Measurements from ENCODE around the gene GPR135. TPM values are rescaled to one million over a fixed set of nuclear protein-coding genes. Genes with fewer than 3 reads are reported as not detected.
A peak's percentile ranks its signal among the peaks of the same experiment; 100 is the strongest.

Gene GPR135
- total and polyA plus RNA-seq, 8 donors = 0.93 to 2.0 (median 1.3) TPM

GRCh38 chr14:59463787-59464485, 1.2 kb downstream of the GPR135 start:
- H3K27me3 ChIP-seq = no peaks in the 10 kb centered on the region
- TF ChIP-seq CTCF (IDR thresholded peaks at IDR 0.05) = no peak
- H3K4me1 ChIP-seq = peaks cover 0 to 5% (median 5%) of the 10 kb centered on the region in 3 donors
- H3K4me3 ChIP-seq = peak overlapping the region; percentile 49 to 77 (median 65)
- peak in 4 of 6 donors; percentile 11 to 81 (median 24) for DNase-seq
- no peaks in the 10 kb centered on the region for H3K36me3 ChIP-seq
- intact Hi-C loops (cut with DNase I) = no loop called here
- FAIRE-seq = no peak
- peak overlapping the region; percentile 56 to 76 (median 64) for H3K27ac ChIP-seq
- peak in 1 of 4 donors; percentile 37 for ATAC-seq
- 31 to 36% methylated on average over 58 to 60 of the region's 60 CpGs for WGBS, 2 donors
- H3K9me3 ChIP-seq = no peaks in the 10 kb centered on the region

DNA sequence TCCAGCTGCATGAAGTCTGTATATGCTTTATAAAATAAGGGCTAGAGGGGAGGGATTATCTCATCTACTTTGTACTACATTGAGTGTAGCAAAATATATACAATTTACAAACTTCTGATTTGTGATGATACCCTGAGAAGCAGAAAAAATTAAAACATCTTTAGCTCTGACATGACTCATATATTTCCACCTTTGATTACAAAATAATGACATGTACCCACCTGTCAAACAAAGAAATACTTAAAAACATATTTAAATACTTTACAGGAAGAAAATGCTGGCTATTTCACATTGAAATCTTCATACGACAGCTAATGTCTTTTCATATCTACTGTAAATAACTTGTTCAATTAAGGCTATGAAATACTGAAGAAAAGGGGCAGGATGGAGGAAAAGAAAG, 3.3 kb downstream of the GPR135 start:
- ATAC-seq (no peak), FAIRE-seq (no peak), DNase-seq (no peak)
- H3K4me1 ChIP-seq = peaks cover 0 to 5% (median 5%) of the 10 kb centered on the region in 3 donors
- no peak overlapping the region for H3K4me3 ChIP-seq
- H3K27ac ChIP-seq = no peak overlapping the region
- TF ChIP-seq CTCF (IDR thresholded peaks at IDR 0.05) = no peak
- no peaks in the 10 kb centered on the region for H3K27me3 ChIP-seq
- no peaks in the 10 kb centered on the region for H3K9me3 ChIP-seq
- 77 to 82% methylated on average over 1 of the region's 1 CpG for WGBS, 2 donors
- intact Hi-C loops (cut with DNase I) = no loop called here
- no peaks in the 10 kb centered on the region for H3K36me3 ChIP-seq

DNA sequence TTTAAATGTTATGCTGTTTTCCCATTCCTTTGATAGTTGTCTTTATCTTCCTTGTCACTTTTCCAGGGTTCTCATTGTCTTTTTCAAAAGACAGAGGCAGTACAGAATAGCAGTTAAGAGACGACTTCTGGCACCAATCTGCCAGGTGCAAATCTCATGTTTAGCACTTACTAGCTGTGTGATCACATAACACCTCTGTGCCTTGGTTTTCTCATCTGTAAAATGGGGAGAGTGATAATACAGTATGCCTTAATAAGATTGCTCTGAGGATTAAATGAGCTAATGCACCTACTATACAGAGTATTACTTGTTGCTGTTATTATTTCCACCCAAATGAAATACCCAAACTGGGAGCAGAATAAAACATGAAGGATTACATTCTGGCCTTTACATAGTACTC, 4.8 kb downstream of the GPR135 start:
- Histone ChIP-seq H3K4me3 (no peak overlapping the region), H3K27me3 (no peaks in the 10 kb centered on the region), H3K36me3 (no peaks in the 10 kb centered on the region), H3K27ac (no peak overlapping the region), H3K4me1 (peaks cover 0 to 5% (median 5%) of the 10 kb centered on the region in 3 donors), H3K9me3 (no peaks in the 10 kb centered on the region)
- intact Hi-C loops (cut with DNase I) = no loop called here
- TF ChIP-seq CTCF (IDR thresholded peaks at IDR 0.05) = no peak
- ATAC-seq (no peak), DNase-seq (no peak), FAIRE-seq (no peak)
- 88 to 92% methylated on average over 1 of the region's 1 CpG for WGBS, 2 donors

DNA sequence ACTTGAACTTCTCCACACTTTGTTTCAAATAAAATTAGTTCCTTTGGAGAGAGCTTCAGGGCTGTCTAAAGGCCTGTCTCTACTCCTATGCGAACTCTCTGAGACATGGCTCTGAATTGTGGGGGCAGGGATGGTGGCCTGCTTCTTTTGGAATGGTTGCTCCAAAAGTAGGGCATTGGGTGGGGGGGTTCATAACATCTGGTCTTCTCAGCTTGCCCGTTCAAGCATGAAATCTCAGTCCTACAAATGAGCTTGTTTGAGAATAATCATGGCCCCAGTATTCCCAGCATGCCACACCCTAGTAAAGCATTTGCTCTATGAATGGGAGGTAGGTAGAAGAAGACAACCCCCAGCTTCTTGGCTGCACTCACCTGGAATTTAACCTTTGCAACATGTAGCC, 6.7 kb downstream of the GPR135 start:
- H3K27ac ChIP-seq = no peak overlapping the region
- FAIRE-seq = no peak
- H3K27me3 ChIP-seq = no peaks in the 10 kb centered on the region
- peaks cover 0 to under 1% (median 0%) of the 10 kb centered on the region in 3 donors for H3K4me1 ChIP-seq
- no peaks in the 10 kb centered on the region for H3K9me3 ChIP-seq
- ATAC-seq = no peak
- no peak overlapping the region for H3K4me3 ChIP-seq
- no peak for TF ChIP-seq CTCF (IDR thresholded peaks at IDR 0.05)
- no peaks in the 10 kb centered on the region for H3K36me3 ChIP-seq
- WGBS, 2 donors = 93 to 100% methylated on average over 2 of the region's 2 CpGs
- intact Hi-C loops (cut with DNase I) = loop anchor here in 1 of 3 donors (10.0 kb wide), 1 partner anchor 324 kb away; no protein-coding TSS in a partner anchor
- DNase-seq = no peak

DNA sequence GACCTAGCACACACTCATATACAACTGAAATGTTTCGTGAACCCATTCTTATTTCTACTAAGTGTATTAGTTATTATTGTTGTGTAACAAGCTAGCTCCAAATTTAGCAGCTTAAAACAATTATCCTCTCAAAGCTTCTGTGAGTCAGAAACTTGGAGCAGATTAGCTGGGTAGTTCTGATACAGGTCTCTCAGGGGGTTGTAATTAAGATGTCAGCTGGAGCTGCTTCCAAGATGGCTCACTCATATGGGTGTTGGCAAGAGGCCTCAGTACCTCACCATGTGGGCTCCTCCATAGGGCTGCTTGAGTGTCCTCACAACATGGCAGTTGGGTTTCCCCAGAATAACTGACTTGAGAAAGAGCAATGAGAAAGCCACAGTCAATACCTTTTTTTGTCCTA, 9.8 kb downstream of the GPR135 start:
- Histone ChIP-seq H3K4me1 (no peaks in the 10 kb centered on the region), H3K27ac (no peak overlapping the region), H3K27me3 (no peaks in the 10 kb centered on the region), H3K9me3 (no peaks in the 10 kb centered on the region), H3K36me3 (no peaks in the 10 kb centered on the region), H3K4me3 (no peak overlapping the region)
- intact Hi-C loops (cut with DNase I) = loop anchor here in 1 of 3 donors (10.0 kb wide), 1 partner anchor 321 kb away; no protein-coding TSS in a partner anchor
- 90 to 93% methylated on average over 1 of the region's 1 CpG for WGBS, 2 donors
- ATAC-seq (no peak), FAIRE-seq (no peak), DNase-seq (no peak)
- no peak for TF ChIP-seq CTCF (IDR thresholded peaks at IDR 0.05)
